Amniotic stem cell (primary cell): Measurements from ENCODE around the gene LCN6.
A peak's percentile ranks its signal among the peaks of the same experiment; 100 is the strongest.

Source experiments
- DNase-seq: peaks from one replicate; lab custom pipeline; 2025; lab: John Stamatoyannopoulos, UW

The LCN6 gene

GRCh38 chr9:136725612-136726011, 22.7 kb downstream of the LCN6 start:
- DNase-seq = peak; percentile 41

GRCh38 chr9:136724772-136725171, 23.6 kb downstream of the LCN6 start:
- no peak for DNase-seq

- DNase-seq = no peak
Measured at GRCh38 chr9:136723989-136724388, 24.3 kb downstream of the LCN6 start.

- no peak for DNase-seq
Measured at GRCh38 chr9:136723362-136723976, 24.9 kb downstream of the LCN6 start.

GRCh38 chr9:136722969-136723356, 25.4 kb downstream of the LCN6 start:
- DNase-seq = no peak

GRCh38 chr9:136722093-136722968, 26.0 kb downstream of the LCN6 start:
- no peak for DNase-seq

GRCh38 chr9:136721339-136722092, 26.8 kb downstream of the LCN6 start:
- DNase-seq = no peak

GRCh38 chr9:136720898-136721338, 27.4 kb downstream of the LCN6 start:
- DNase-seq = no peak

- no peak for DNase-seq
Measured at GRCh38 chr9:136720251-136720897, 28.0 kb downstream of the LCN6 start.

- no peak for DNase-seq
Measured at GRCh38 chr9:136719195-136719880, 29.0 kb downstream of the LCN6 start.

GRCh38 chr9:136718345-136719194, 29.8 kb downstream of the LCN6 start:
- no peak for DNase-seq

GRCh38 chr9:136717399-136717798, 30.9 kb downstream of the LCN6 start:
- no peak for DNase-seq

- DNase-seq = no peak
Measured at GRCh38 chr9:136714893-136715274, 33.4 kb downstream of the LCN6 start.

GRCh38 chr9:136714096-136714892, 34.0 kb downstream of the LCN6 start:
- DNase-seq = no peak

GRCh38 chr9:136713550-136713949, 34.8 kb downstream of the LCN6 start:
- DNase-seq = no peak

GRCh38 chr9:136712690-136713544, 35.4 kb downstream of the LCN6 start:
- DNase-seq = no peak

GRCh38 chr9:136711751-136712689, 36.3 kb downstream of the LCN6 start, which contains the start of gene DIPK1B:
DIPK1B (plus strand) TSS chr9:136712572; CDS start chr9:136712666, 94 bp downstream.
- DNase-seq = no peak
